Left ventricle myocardium superior (tissue), 1 donor: Measurements from ENCODE around the gene CCN6. TPM values are rescaled to one million over a fixed set of nuclear protein-coding genes. Genes with fewer than 3 reads are reported as not detected.
A peak's percentile ranks its signal among the peaks of the same experiment; 100 is the strongest.

ENCODE experiments used
- ATAC-seq: fragments of 200-7000 bp; cut with Tn5 transposase; one replicate; pipeline ENCODE4 v1.9.1; 2020; ENCODE audit warnings: mild to moderate bottlenecking, moderate library complexity
- DNase-seq: peaks from one replicate; pipeline ENCODE4 v3.0.0-alpha.2; 2020
- intact Hi-C: fragments of 100-400 bp; cut with micrococcal nuclease; formaldehyde crosslinking; loops from one replicate; pipeline ENCODE4 v1.11.0; 2022
- total RNA-seq: library from RNA; stranded (reverse); fragmentation: NEBNext Ultra II Directional; extraction: Animal tissue kit (Norgen Biotek cat#: 25700); gene quantifications from one replicate; pipeline ENCODE4 v1.2.1, GENCODE V29; 2021
- donor health status: DM: no; HTN: yes; CAD: no; lungs with severe emphysema.

Gene CCN6
- total RNA-seq, 1 donor from 2014 or later, result not detected

DNA sequence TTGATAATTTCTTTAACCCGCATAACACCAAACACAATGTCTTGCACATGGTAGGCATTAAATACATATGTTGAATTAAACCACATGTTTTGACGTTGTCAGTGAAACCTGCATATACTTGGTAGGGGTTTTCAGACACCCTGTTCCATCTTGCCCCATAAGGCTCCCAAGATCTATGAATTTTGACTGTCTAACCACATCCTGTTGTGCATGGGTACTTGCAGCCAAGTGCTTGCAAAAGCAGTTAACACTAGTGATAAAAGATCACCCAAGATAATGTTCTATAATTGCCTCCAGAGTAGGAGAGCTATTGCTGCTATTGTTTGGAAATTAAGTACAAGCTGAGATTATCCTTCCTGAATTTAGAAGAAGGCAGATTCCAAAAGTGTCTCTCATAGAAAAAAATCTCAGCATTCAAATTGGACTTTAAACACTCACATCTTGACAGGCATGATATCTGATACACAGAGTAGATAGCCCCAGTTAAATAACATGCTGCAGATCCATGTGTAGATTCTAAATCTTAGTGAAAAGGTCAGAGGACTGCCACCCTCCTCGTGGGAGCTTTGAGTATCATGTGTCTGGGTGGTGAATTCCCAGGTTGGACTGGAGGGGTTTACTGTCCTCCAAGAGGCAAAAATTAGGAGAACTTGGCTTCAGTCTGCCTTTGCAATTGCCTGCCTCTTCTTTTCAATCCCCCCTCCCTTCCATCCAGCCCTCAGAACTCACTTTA is 25.8 kb upstream of the CCN6 start:
- intact Hi-C loops, result no loop called here
- DNase-seq (no peak), ATAC-seq (no peak)

DNA sequence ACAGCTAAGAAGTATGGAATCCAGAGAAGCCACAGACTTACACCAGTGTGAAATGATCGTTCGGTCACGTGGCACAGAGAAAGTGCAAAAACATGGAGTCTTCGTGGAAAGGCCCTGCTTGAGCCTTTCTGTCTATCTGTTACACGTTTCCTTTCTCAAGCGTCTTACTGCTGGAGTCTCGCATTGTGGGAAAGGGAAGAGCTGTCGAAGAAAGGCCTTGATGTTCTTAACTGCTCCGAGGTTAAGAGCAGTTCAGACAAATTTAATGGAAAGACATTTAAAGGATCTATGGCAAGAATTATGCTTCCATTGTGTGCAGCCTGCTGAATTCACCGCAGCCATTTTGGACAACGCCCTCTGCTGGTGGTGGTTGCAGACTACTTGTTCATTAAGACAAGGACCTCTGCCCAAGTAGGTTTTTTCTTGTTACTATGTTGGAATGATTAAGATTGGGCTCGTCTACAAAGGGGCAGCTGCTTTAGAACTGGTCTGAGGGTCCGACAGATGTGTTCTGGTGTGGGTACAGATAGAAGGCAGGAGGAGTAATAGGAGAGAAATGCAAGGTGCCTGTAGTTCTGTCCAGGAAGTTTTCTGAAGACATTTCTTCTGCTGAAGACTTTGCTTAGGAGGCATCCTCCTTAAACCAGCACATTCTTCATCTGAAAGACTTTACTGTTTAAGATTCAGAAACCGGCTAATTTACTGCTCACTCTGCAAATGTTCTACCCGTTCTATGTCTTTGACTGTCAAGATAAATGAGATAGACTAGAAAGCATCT is 24.7 kb upstream of the CCN6 start:
- peak; percentile 75 for DNase-seq
- intact Hi-C loops, result no loop called here
- peak; percentile 51 for ATAC-seq

DNA sequence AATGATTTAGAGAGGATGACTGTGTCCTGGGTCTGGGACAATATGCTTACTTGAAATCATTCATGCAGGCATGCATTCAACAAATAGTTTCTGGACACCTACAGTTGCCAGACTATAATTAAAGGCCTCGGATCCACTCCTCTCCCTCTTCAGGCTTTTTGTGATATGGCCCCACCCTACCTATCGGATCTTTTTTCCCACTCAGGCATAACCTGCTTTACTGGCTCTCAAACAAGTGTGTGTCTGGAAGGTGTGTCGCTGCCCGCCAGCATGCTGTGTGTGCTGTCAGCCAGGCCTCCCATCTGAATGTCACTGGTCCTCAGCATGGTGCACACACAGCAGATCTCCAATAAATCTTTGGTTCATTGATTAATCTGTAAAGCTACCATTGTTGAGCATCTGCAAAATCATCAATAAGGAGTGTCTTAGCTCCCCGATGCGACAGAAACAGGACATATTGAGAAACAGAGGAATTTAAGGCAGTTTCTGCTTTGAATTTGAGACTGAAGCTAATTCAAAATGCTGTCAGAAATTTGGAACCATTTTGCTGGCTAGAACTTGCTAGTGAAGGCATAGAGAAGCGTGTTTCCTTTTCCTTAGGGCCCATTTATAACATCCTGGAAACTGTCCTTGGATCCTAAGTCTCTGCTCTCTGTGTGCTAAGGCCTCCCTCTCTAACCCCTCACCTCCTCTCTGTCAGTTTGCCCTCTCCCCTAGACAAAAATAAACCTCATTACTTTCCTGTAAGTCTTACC is 23.5 kb upstream of the CCN6 start:
- intact Hi-C loops, result no loop called here
- DNase-seq, result no peak
- no peak for ATAC-seq

DNA sequence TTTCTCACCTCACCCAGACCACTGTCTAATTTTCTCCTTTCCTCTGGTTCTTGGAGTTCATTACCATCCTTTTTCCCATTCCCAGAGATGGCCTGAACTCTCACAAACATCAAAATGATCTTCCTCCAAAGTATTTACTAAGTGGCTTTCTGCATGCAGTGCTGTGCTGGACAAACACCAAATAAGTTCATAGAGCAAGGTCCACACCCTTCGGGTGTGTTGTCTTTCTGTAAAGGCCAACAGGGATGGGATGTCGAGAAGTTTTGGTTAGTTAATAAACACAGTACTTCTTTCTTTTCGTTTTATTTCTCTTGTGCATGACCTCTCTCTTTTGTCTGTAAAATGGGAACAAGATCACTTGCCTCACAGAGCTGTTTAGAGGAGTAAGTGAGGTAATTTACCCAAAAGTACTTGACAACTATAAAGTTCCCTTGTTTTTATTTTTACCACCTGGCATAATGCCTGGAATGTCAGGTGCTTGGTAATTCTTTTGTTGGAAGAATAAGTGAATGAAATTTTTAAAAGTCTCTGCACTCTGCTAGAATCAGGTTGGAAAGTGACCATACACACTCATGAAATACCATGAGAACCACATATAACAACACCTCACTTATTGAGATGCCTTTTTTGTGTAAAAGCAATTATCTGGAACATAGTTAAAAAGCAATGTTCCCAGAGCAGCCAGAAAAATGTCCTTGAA is 22.8 kb upstream of the CCN6 start:
- intact Hi-C loops, result no loop called here
- no peak for DNase-seq
- ATAC-seq, result peak; percentile 50

DNA sequence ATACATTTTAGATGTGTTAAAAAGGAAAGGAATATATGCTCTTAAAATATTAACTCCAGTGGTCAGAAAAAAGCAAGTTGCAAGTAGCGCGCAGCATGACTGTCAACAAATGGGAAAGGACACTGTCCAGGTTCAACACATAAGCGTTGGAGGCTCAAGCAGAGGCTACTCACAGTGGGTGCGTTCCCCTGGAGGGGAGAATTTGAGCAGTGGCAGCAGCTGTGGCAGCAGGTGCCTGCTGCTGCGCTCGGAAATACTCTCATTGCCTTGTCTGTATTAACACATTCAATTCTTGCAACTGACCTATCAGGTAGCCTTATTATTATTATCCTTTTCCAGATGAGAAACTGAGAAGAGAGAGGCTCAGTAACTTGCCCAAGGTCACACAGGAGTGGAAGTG is 21.9 kb upstream of the CCN6 start:
- DNase-seq, result no peak
- intact Hi-C loops, result no loop called here
- no peak for ATAC-seq

DNA sequence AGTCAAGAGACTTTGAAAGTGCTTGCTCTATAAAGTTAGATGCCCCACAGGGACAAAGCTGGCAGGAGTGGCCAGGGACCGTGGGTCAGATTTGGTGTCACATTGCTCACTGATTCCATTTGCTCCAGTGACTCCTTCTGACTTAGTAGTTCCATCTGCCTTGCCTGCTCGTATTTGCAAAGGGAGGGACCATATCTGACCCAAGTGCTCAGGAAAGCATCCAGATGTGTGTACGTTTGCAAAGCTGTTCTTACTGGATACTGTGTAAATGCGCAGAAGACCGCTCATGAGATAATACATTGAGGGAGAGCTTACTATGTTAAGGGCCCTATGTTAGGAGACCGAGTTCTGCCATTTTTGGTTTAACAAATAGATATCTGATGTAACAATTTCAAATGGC is 21.2 kb upstream of the CCN6 start:
- DNase-seq (no peak), ATAC-seq (no peak)
- intact Hi-C loops, result no loop called here

DNA sequence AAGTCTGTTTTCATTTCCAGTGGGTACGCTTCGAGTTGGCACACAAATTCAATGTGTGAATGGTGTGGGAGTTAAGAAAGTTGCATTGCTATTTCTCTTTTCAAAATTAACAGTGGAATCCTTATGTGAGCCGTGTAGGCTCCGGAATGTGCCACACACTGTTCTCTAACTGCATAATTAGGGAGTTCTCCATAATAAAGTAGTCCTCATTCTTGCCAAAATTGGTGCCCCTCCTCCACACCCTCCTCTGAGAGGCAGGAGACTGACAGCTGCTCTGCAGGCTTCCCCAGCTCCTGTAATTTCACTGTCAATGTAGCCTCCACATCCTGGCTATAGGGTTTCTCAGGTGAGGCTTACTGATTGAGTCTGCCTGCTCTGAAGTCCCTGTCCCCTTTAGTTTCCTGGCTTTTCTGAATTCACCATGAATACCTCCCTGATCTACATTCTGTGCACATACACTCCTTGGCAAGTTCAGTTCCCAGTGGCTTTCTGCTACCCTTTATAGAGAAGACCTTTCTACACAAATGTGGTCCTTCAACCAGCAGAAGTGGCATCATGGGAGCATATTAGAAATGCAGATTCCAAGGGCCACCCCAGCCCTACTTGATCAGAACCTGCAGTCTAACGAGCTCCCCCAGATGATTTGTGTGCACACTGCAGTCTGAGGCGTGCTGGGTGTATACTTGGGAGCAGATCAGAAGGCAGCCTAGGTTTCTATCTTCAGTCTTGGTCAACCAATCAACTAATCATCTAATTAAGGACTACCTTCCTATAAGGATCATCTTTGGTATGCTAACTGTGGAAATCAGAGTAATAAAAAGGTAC is 19.9 kb upstream of the CCN6 start:
- DNase-seq (no peak), ATAC-seq (no peak)
- intact Hi-C loops, result no loop called here

DNA sequence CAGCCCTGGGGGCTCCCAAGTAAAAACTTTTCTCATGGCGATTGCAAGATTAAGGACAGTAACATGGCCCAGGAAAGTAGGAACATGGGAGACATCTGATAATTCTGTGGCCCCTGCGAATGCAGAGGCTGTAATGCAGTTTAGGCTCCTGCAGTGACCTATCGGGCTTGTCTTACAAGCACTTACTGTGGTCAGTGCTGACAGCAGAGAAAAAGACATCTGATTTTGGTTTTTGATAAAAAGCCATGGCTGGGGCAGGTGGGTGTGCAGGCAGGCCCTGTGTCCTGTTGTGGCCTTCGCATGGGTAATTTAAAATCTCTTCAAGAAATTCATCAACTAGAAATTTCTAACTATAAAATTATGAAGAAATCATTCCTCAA is 19.3 kb upstream of the CCN6 start:
- DNase-seq (no peak), ATAC-seq (no peak)
- intact Hi-C loops, result no loop called here

DNA sequence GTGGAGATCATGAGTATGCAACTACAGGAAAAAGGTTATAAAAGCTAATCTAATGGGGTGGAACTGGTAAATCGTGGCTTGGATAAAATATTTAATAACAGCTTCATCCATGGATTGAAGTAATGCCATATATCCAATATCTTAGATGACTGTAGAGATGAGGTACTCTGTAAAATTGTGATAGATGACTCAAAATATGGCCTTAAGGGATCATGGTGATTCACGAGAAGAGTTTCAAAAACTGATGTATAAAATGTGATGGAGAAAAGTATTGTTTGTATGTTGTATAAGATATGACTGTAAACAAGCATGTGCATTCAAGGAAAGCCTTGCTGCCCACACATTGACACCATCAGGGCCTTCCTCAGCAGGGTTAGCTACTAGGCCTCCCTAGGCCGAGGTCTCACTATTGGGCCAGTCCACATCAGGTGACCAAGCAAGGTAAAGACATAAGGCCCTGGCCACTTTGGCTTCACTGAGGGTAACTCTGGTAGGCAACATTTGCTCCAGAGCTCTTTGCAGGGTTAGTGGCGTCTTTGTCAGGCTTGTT is 17.7 kb upstream of the CCN6 start:
- DNase-seq (no peak), ATAC-seq (no peak)
- intact Hi-C loops, result no loop called here

DNA sequence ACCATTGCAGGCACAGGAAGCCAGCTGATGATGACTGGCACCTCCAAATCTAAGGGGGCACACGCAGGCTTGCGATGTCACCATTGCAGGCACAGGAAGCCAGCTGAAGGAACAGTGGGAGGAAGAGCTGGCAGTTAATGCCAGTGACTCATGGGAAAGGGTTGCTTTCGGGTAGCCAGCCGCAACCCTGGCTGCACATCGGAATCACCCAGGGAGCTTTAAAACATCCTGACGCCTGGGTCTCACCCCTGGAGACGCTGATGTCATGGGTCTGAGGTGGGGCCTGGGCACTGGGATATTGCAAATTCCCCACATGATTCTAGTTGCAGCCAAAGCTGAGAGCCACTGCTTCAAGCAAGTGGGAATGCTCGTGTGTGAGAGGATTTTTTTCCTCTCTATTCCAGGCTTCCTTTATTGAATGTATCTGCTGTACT is 16.1 kb upstream of the CCN6 start:
- DNase-seq (peak; percentile 70), ATAC-seq (peak; percentile 85)
- intact Hi-C loops, result no loop called here

DNA sequence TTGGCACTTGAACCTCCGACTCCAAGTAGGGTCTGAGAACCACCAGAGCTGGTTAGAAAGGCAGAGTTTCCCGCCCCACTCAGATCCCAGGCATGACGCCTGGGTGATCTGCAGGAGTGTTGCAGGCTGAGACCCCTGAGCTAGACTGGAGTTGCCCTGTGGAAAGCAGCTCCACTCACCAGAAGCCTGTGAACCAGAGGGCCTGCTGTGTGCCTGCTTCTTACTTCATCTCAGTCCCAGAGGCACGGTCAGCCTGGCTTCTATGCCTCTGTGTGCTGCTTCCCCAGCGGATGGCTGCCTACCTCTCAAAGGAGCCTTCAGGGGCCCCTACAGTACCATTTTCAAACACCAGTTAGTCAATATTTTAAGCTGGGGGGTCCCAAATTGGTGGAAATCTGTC is 15.6 kb upstream of the CCN6 start:
- DNase-seq, result no peak
- no peak for ATAC-seq
- intact Hi-C loops, result no loop called here

DNA sequence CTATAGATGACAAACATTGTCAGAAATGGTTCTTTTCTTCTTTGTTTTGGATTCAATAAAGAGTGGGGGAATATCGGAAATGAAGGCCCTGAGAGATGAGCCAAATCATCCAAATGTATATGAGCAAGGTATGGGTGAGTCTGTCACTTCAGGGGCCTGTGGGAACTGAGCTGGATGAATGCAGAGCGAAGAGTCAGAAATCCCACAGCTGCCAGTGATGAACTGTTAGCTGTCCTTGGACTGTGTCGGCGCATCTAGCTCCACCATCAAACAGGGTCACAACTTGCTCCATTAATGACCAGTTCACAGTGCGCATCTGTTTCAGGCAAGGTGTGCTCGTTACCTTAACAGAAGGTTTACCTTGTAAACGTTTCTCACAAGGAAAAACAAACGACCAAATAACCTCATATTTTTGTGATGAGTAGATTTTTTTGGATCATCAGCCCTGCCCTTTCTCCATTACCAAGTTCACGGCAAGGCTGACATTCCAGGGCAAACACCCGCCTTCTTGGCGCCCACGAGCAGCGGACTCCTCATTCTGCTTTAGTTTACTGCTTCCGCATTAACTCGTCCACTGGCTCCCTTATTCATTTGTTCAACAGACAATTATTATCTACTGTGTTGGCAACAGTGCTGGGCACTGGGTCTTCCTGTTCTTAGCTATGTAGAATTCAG is 15.0 kb upstream of the CCN6 start:
- no peak for DNase-seq
- intact Hi-C loops, result no loop called here
- ATAC-seq, result no peak

DNA sequence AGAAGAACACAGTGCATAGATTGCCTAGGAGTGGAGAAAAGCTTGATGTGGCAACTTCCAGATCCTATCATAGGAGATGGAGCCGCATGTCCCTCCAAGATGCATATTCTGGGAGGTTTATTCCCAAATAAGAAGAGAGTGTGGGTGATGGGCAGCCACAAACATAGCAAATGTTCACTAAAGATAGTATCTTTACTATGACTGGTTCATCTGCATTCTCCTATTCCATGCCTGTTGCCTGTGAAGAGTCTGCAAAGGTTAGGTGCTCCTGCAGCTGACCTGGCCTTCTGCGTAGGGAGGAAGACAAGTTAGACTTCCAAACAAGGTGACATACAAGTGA is 14.5 kb upstream of the CCN6 start:
- intact Hi-C loops, result no loop called here
- ATAC-seq, result no peak
- DNase-seq, result no peak

DNA sequence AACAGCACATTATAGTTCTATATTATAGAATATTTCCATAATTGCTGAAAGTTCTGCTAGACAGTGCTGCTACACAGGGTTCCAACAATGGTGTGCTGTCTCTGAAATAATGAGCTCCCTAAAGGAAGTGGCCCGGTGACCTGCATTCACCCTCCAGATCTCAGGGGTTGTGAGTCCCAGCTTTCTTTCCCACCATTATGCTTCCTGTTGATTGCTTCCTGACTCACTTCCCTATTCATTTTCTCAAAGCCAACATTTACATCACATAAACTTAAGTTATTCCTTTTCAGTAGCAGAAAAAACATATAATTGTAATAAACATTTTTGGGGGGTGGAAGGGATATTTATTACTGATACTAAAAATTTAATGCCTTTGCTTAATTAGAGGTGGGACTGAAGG is 12.9 kb upstream of the CCN6 start:
- ATAC-seq, result no peak
- no peak for DNase-seq
- intact Hi-C loops, result no loop called here

DNA sequence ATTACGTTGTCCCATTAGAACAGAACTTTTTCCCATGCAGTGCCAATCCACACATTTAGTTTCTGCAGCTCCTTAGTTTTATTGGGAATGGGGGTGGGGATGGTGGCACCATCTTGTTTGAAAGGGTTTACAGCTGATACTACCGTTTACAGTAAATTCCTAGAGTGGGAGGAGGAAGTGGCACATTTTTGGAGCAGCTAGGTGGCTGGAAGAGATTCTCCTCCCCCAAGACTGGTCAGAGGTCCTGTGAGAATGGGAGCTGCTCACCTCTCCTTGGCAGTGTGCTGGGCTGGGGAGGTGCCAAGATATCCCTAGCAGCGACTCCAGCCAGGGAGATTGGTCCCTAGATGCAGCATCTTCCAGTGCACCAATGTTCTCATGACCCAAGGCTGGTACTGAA is 12.4 kb upstream of the CCN6 start:
- DNase-seq (no peak), ATAC-seq (no peak)
- intact Hi-C loops, result no loop called here

DNA sequence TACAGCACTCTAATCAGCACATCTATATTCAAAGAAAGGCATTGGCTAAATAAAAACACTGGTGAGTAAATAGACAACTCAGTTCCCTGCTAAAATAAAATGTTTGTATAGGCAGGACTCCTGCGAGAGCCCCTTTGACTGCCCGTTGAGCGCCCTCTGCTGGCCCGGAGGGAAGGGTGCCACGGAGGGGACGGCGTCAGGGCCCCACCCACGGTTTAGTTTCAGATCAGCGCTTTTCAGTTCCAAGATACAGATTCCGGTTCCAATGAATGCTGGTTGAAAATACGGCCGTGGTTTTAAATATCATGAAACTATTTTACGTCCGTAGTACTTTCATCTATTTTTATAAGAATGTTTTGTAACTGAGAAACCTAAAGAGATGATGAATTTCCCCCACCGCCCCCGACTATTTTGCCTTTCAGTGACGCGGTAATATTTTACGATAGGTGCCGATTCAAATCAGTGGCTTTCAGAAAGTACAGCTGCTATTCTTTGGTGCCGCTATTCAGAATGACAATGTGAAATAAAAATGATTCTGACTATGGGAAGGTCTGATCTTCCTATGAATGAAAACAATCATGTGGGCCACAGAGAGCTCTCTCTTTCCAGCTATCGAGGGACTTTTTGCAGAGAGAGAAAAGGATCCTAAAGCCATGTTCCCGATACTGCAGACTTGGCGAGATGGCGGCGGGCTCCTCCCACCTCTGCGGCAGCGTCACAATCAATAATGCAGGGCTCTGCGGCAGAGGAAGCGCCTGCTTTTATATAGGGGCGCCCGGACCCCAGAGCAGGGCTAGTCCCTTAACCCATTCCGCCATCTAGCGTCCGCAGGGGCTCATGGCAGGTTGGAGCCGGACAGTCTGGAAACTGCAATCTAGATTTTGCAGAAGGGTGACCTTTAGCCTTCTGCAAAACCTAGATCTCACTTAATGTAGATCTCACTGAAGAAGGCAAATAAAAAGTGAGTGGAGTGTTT is 10.6 kb upstream of the CCN6 start:
- intact Hi-C loops, result no loop called here
- ATAC-seq (peak; percentile 96), DNase-seq (peak; percentile 90)

DNA sequence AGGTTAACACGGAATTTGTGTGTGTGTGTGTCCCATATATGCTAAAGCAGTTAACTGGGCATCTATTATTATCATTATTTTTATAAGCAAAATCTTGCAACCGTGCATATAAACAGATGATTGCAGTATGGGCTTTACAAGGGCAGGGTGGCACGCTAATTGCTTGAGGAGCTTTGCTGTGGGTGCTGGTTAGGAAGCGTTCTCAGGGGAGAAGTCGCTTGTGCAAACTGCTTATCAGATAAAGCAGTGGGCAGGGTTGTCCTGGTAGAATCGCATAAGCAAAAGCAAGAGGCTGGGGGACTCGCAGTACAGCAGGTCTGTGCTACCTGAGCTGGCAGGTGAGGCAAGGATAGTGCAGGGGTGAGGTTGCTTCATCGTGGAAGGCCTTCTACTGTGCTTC is 9.7 kb upstream of the CCN6 start:
- ATAC-seq (no peak), DNase-seq (no peak)
- intact Hi-C loops, result no loop called here
